Measurements from ENCODE around the gene SANBR. TPM values are rescaled to one million over a fixed set of nuclear protein-coding genes. Genes with fewer than 3 reads are reported as not detected.

Gene SANBR
- total RNA-seq, 2 donors from 2014 or later = 27.8 to 31.9 TPM

GRCh38 chr2:61100801-61101200, 35.1 kb downstream of the SANBR start:
- no peaks in the 10 kb centered on the region for H3K9me3 ChIP-seq (ENCODE audit: control insufficient read depth, low read length)
- H3K9ac ChIP-seq (ENCODE audit: extremely low read depth, low read length, poor library complexity, severe bottlenecking) = no peak overlapping the region
- H3K27me3 ChIP-seq (ENCODE audit: control insufficient read depth, insufficient read depth, low read length, poor library complexity, severe bottlenecking) = no peaks in the 10 kb centered on the region
- Mint-ChIP-seq H3K4me3 (no peak overlapping the region), H3K9me3 (no peaks in the 10 kb centered on the region), H3K27ac (no peak overlapping the region), H3K36me3 (ENCODE audit: low read depth) (peaks cover 38% of the 10 kb centered on the region), H3K4me1 (no peaks in the 10 kb centered on the region), H3K27me3 (ENCODE audit: insufficient read depth) (no peaks in the 10 kb centered on the region)
- 86 to 98% methylated on average over 1 to 3 of the region's 4 CpGs for WGBS, 2 experiments (ENCODE audit: insufficient coverage in 1 of 2, insufficient read length in 1 of 2)
- no peak overlapping the region for H3K4me3 ChIP-seq (ENCODE audit: low read length)
- no peak overlapping the region for H3K27ac ChIP-seq (ENCODE audit: low read depth, low read length)
- TF ChIP-seq CTCF (conservative IDR thresholded peaks at IDR 0.05) = no peak
- H3K36me3 ChIP-seq (ENCODE audit: control insufficient read depth, insufficient read depth, low read length) = peaks cover 24% of the 10 kb centered on the region
- no peak for DNase-seq
- no peaks in the 10 kb centered on the region for H3K4me1 ChIP-seq (ENCODE audit: control insufficient read depth, insufficient read depth, low read length)

GRCh38 chr2:61109291-61109690, 43.6 kb downstream of the SANBR start:
- H3K4me3 Mint-ChIP-seq = no peak overlapping the region
- peaks cover 61% of the 10 kb centered on the region for H3K36me3 Mint-ChIP-seq (ENCODE audit: low read depth)
- H3K9me3 ChIP-seq (ENCODE audit: control insufficient read depth, low read length) = peaks cover 31% of the 10 kb centered on the region
- H3K4me1 Mint-ChIP-seq = no peaks in the 10 kb centered on the region
- no peaks in the 10 kb centered on the region for H3K27me3 ChIP-seq (ENCODE audit: control insufficient read depth, insufficient read depth, low read length, poor library complexity, severe bottlenecking)
- no peaks in the 10 kb centered on the region for H3K4me1 ChIP-seq (ENCODE audit: control insufficient read depth, insufficient read depth, low read length)
- H3K9me3 Mint-ChIP-seq = peaks cover 35% of the 10 kb centered on the region
- TF ChIP-seq CTCF (conservative IDR thresholded peaks at IDR 0.05) = no peak
- no peak for DNase-seq
- H3K27me3 Mint-ChIP-seq (ENCODE audit: insufficient read depth) = no peaks in the 10 kb centered on the region
- no peak overlapping the region for H3K4me3 ChIP-seq (ENCODE audit: low read length)
- no peak overlapping the region for H3K27ac Mint-ChIP-seq
- no peak overlapping the region for H3K9ac ChIP-seq (ENCODE audit: extremely low read depth, low read length, poor library complexity, severe bottlenecking)
- peaks cover 64% of the 10 kb centered on the region for H3K36me3 ChIP-seq (ENCODE audit: control insufficient read depth, insufficient read depth, low read length)
- H3K27ac ChIP-seq (ENCODE audit: low read depth, low read length) = no peak overlapping the region
- 97 to 100% methylated on average over 1 of the region's 2 CpGs for WGBS, 2 experiments (ENCODE audit: insufficient coverage in 1 of 2, insufficient read length in 1 of 2)

GRCh38 chr2:61111708-61112107, 46.0 kb downstream of the SANBR start:
- no peak overlapping the region for H3K27ac Mint-ChIP-seq
- no peak overlapping the region for H3K4me3 Mint-ChIP-seq
- no peaks in the 10 kb centered on the region for H3K27me3 Mint-ChIP-seq (ENCODE audit: insufficient read depth)
- H3K36me3 Mint-ChIP-seq (ENCODE audit: low read depth) = peaks cover 65% of the 10 kb centered on the region
- H3K4me1 ChIP-seq (ENCODE audit: control insufficient read depth, insufficient read depth, low read length) = no peaks in the 10 kb centered on the region
- peaks cover 72% of the 10 kb centered on the region for H3K36me3 ChIP-seq (ENCODE audit: control insufficient read depth, insufficient read depth, low read length)
- H3K9me3 ChIP-seq (ENCODE audit: control insufficient read depth, low read length) = peaks cover 39% of the 10 kb centered on the region
- H3K4me3 ChIP-seq (ENCODE audit: low read length) = no peak overlapping the region
- H3K9me3 Mint-ChIP-seq = peaks cover 42% of the 10 kb centered on the region
- DNase-seq = no peak
- no peaks in the 10 kb centered on the region for H3K4me1 Mint-ChIP-seq
- no peaks in the 10 kb centered on the region for H3K27me3 ChIP-seq (ENCODE audit: control insufficient read depth, insufficient read depth, low read length, poor library complexity, severe bottlenecking)
- H3K27ac ChIP-seq (ENCODE audit: low read depth, low read length) = no peak overlapping the region
- no peak overlapping the region for H3K9ac ChIP-seq (ENCODE audit: extremely low read depth, low read length, poor library complexity, severe bottlenecking)
- TF ChIP-seq CTCF (conservative IDR thresholded peaks at IDR 0.05) = no peak

Measured in endodermal cell (in vitro differentiated cells).